GM12873 (cell line): ENCODE data around the gene GM2A.

Source experiments
- CTCF ChIP-seq: IDR thresholded peaks from 2 replicates; pipeline ENCODE4 v1.5.1; 2012; ENCODE audit warnings: low read depth, mild to moderate bottlenecking, moderate library complexity, low read length, control low read depth; ENCODE audit not compliant: insufficient read depth; ENCODE audit errors: missing control alignments

GM2A gene

GRCh38 chr5:151222054-151222789 lies 30.8 kb upstream of the GM2A start:
- no peak for TF ChIP-seq CTCF

- TF ChIP-seq CTCF: no peak
Measured at GRCh38 chr5:151222790-151223446, 30.1 kb upstream of the GM2A start.

- peak; percentile 14 for TF ChIP-seq CTCF
Measured at GRCh38 chr5:151223447-151224264, 29.3 kb upstream of the GM2A start, which contains the start of gene CCDC69. TSS of gene CCDC69 (minus strand) at chr5:151224092. CDS start at chr5:151223970, 122 bp downstream.

GRCh38 chr5:151224372-151224771 lies 28.6 kb upstream of the GM2A start:
- TF ChIP-seq CTCF: no peak

DNA sequence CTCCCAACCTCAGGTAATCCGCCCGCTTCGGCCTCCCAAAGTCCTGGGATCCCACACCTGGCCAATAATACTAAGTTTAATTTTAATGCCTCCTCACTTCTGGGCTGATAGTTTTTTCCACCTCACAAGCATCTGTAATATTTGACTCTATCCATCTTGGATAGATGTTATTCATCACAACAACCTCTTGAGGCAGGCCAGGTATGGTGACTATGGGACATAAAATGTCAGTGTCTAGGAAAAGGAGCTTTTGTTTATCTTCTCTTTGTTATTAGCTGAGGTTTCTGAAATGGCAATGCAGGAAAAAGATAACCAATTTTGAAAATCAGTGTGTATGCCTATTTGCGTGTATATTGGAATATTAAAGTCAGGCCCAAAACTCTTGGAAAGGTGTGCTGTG lies 27.9 kb upstream of the GM2A start:
- peak; percentile 4 for TF ChIP-seq CTCF

DNA sequence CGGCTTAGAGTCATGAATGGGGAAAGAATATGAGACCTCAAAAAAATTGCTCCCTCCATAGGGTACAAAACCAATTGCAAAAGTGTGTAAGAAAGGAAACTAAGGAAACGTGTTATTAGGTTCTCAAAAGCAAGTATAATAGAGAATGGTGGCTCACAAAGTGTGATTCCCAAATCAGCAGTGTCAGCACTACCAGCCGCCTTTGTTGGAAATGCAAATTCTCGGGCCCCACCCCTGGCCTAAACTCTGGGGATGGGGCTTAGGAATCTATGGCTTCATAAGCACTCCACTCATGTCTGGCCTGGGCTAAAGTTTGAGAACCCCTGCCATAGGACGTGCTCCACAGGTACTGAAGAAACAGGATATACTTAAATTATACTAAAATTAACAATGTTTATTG lies 27.5 kb upstream of the GM2A start:
- TF ChIP-seq CTCF: no peak

- TF ChIP-seq CTCF: no peak
Measured at GRCh38 chr5:151227918-151228447, 25.0 kb upstream of the GM2A start.
